Stomach (tissue), 4 donors: Measurements from ENCODE around the gene CDIPT.

Experiments used
- CTCF ChIP-seq, 7 experiments: fragments of 450-650 bp in 4 of 7; fragments of 200-600 bp in 3 of 7; sonication (generic) in 3 of 7; IDR thresholded peaks; one replicate each; pipeline ENCODE4 v1.5.1; 2016 to 2019; ENCODE audit warnings: antibody characterized with exemption in 7 of 7, control low read depth in 2 of 7, mild to moderate bottlenecking in 1 of 7
- POLR2A ChIP-seq, 4 donors: fragments of 450-650 bp; IDR thresholded peaks; one replicate each; pipeline ENCODE4 v1.6.1; 2016; ENCODE audit warnings: antibody characterized with exemption in 4 of 4, control low read depth in 2 of 4, mild to moderate bottlenecking in 1 of 4, moderate library complexity in 1 of 4

- TF ChIP-seq CTCF (IDR thresholded peaks at IDR 0.05) (no peak), POLR2A (IDR thresholded peaks at IDR 0.05) (no peak)
Measured at GRCh38 chr16:29849505-29849904, 13.5 kb downstream of the CDIPT start.
